GM21390 (cell line): Measurements from ENCODE around the gene ZNF582.
"Not testable (repeated sequence)": the region's sequence is repeated elsewhere in the genome, so short reads cannot be mapped to it uniquely, and the experiment has no call there.

ENCODE experiments used
- ATAC-seq: cut with Tn5 transposase; IDR thresholded peaks from one replicate; pipeline ENCODE4 v1.9.1; 2021; ENCODE audit not compliant: unreplicated experiment

ZNF582 gene

DNA sequence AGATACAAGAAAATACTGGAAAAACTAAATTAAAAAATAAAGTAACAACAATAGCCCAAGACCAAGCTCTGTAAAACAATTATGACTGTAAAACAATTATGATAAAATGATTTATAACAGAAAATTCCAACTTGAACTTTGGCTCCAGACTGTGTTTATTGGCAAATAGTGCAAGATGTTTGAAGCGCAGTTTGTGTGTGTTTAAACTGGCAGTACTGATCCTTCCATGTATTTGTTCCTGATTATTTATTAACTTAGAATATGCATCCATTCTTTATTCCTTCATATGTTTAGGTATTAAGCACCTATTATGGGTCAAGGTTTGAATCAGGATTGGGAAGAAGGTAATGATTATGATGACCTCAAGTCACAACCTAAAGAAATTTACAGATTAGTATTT is 37.8 kb downstream of the ZNF582 start:
- no peak for ATAC-seq

DNA sequence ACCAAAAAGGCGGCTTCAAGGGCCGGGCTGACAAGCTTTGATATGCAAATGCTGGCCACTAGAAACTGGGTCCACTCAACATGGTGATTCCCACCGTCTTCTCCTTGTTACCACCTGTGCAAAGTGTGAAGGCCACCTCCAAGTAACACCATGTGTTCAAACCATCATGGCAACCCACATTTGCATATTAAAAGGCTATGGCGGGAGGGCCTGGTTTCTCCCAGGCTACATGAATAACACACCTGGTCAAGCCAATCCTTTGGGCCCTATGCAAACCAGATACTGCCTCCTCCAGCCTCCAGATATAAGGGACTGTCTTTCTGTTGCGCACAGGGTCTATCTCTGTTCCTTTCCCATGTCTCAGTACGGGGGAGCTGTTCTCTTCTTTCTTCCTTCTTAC is 42.1 kb downstream of the ZNF582 start:
- ATAC-seq = no peak

DNA sequence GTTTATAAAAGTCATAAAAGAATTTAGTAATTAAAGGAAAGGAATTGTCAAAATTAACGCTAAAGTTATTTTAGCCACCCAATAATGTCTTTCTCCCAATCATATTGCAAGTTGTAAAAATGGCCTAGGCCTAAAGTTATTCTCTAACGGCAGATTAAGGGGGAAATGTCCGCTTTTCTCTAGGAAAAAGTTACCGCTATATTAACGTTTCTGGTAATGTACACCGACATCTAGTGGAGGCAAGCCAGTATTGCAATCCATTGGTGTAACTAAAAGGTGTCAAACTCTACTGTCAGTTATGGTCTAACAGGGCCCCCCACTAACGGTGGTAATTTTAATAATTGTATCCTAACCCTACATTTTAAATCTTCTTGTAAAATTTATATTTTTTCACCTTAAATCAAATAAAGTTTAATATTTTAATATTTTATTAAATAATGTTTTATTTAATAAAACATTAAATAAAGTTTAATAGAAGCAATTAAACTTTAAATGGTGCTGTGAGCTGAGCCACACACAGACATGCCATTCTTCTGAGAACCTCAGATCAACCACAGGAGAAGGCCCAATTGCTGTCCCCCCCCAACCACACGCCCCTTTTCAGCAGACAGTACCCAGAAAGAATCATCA is 42.8 kb downstream of the ZNF582 start:
- ATAC-seq = no peak

DNA sequence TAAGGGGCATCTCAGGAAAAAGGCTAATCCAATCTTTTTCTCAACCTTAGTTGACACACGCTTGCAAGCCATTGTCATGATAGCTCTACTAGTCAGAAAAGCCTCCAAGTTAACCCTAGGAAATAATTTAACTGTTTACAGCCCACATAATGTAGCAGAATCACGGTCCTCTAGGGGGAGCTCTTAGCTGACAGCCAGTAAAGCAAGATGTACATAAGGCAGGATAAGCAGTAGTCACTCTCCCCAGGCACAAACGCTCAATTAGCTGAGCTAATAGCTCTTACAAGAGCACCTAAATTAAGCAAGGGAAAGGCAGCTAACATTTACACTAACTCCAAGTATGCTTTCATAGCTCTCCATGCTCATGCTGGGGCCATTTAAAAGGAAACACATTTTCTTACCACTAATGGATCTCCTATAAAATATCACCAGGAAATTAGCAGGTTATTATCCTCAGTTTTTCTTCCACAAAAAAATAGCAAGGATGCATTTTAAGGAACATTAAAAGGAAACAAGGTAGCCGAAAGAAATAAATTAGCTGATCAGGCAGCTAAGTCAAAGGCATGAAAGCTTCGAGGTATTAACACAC is 45.0 kb downstream of the ZNF582 start:
- no peak for ATAC-seq

DNA sequence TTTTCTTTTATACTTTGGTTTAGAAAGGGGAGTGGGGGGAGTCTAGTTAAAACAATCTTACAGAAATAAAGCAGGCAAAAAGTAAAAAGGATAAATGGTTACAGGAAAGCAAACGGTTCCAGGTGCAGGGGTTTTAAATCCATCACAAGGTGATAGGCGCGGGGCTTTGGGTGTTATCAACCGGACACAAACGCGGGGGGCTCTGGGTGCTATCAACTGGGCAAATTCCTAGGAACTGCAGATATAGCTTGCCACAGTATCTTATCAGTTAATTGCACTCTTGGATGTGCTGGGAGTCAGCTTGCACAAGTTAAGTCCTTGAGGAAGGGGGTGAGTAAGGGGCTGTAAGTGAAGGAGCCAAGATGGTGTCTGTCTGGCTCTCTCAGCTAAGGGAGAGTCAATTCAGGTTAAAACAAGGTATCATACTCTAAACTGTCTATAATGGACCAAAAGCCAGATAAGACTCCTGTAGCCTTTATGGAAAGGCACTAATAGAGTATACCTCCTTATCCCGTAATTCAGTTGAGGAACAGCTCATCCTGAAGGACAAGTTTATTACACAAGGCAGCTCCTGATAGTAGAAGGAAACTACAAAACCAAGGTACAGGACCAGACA is 46.1 kb downstream of the ZNF582 start:
- ATAC-seq = no peak

DNA sequence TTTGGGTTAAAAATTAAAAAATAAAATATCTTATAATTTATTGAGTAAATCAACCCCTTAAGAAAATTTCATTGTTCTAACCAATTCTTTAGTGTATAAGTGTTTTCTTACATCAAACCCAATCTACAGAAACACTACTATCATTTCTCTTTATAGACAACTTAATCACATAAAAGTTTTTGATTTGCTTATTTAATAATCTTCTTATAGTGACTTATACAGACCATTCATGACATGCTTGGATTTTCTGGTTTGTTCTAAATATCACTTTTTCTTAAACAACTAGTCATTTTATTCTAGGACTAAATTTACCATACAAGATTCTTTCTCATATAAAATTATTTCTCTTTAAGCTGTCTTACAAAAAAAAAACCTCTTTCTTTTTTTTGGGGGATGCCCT is 51.4 kb downstream of the ZNF582 start:
- ATAC-seq = no peak

DNA sequence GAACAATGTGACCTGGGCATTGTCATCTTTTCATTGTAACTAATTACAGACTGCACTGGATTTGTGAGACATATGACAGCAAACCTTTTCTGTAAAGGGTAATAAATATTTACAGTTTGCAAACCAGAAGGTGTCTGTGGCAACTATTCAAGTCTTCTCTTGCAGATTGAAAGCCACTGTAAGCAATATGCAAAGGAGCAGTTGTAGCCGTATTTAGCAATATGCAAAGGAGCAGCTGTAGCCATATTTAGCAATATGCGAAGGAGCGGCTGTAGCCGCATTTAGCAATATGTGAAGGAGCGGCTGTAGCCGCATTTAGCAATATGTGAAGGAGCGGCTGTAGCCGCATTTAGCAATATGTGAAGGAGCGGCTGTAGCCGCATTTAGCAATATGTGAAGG is 54.3 kb downstream of the ZNF582 start:
- ATAC-seq = not testable (repeated sequence)

DNA sequence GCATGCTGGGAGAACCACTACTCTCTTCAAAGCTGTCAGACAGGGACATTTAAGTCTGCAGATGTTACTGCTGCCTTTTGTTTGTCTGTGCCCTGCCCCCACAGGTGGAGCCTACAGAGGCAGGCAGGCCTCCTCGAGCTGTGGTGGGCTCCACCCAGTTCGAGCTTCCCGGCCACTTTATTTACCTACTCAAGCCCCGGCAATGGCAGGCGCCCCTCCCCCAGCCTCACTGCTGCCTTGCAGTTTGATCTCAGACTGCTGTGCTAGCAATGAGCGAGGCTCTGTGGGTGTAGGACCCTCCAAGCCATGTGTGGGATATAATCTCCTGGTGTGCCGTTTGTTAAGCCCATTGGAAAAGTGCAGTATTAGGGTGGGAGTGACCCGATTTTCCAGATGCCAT is 56.3 kb downstream of the ZNF582 start:
- not testable (repeated sequence) for ATAC-seq

DNA sequence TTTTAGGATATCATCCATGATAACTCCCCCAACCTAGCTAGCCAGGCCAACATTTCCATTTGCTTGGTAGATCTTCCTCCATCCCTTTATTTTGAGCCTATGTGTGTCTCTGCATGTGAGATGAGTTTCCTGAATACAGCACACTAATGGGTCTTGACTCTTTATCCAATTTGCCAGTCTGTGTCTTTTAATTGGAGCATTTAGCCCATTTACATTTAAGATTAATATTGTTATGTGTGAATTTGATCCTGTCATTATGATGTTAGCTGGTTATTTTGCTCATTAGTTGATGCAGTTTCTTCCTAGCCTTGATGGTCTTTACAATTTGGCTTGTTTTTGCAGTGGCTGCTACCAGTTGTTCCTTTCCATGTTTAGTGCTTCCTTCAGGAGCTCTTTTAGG is 58.0 kb downstream of the ZNF582 start:
- not testable (repeated sequence) for ATAC-seq

DNA sequence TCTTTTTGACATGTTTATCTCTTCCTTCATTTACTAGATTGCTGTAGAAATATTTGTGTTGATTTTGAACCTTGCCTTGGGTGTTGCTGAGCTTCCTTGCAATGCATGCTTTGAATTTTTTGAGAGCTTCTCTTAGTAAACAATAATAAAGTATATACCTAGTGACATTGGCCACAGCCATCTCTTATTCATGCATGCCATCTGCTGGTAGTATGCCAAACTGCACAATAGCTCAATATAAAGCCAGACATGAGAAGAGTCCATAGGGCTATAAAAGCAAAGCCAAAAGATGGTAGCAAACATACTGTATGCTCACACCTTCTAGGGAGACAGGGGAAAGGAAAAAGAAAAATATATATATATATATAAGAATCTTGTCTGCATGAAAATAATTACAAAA is 59.8 kb downstream of the ZNF582 start:
- ATAC-seq = no peak
